H9 (cell line): Measurements from ENCODE around the gene GRIN2B. TPM values are rescaled to one million over a fixed set of nuclear protein-coding genes. Genes with fewer than 3 reads are reported as not detected.

Source experiments
- DNase-seq: peaks from one replicate; pipeline ENCODE4 v3.0.0-alpha.2; 2017
- H2AFZ ChIP-seq: one replicate; pipeline ENCODE4 v1.6.1; 2013; ENCODE audit warnings: mild to moderate bottlenecking, low read length, control low read depth, moderate library complexity
- H2AK5ac ChIP-seq: 2 replicates; pipeline ENCODE4 v1.6.1; 2013; ENCODE audit warnings: low read length, control low read depth, mixed read lengths; ENCODE audit not compliant: insufficient read length
- H2BK120ac ChIP-seq: one replicate; pipeline ENCODE4 v1.6.1; 2013; ENCODE audit warnings: low read depth, mild to moderate bottlenecking, low read length, control low read depth, inconsistent platforms; ENCODE audit not compliant: poor library complexity, severe bottlenecking
- H2BK12ac ChIP-seq: 2 replicates; pipeline ENCODE4 v1.6.1; 2013; ENCODE audit warnings: low read length, control low read depth, mixed read lengths, low read depth; ENCODE audit not compliant: insufficient read length
- H2BK15ac ChIP-seq: 2 replicates; pipeline ENCODE4 v1.6.1; 2013; ENCODE audit warnings: low read depth, low read length, control low read depth
- H2BK20ac ChIP-seq: one replicate; pipeline ENCODE4 v1.6.1; 2013; ENCODE audit warnings: low read depth, mild to moderate bottlenecking, low read length, control low read depth, inconsistent platforms; ENCODE audit not compliant: poor library complexity, severe bottlenecking
- H2BK5ac ChIP-seq: 2 replicates; pipeline ENCODE4 v1.6.1; 2013; ENCODE audit warnings: low read length, control low read depth, mixed read lengths; ENCODE audit not compliant: insufficient read length
- H3K14ac ChIP-seq: 2 replicates; pipeline ENCODE4 v1.6.1; 2013; ENCODE audit warnings: low read length, control low read depth; ENCODE audit not compliant: insufficient read depth
- H3K18ac ChIP-seq: 2 replicates; pipeline ENCODE4 v1.6.1; 2013; ENCODE audit warnings: low read depth, mild to moderate bottlenecking, mixed read lengths, low read length, control low read depth; ENCODE audit not compliant: insufficient read length
- H3K23ac ChIP-seq: 2 replicates; pipeline ENCODE4 v1.6.1; 2013; ENCODE audit warnings: low read length, control low read depth, mixed read lengths, low read depth; ENCODE audit not compliant: insufficient read length
- H3K23me2 ChIP-seq: 2 replicates; pipeline ENCODE4 v1.6.1; 2013; ENCODE audit warnings: low read depth, mild to moderate bottlenecking, mixed read lengths, low read length, control low read depth; ENCODE audit not compliant: insufficient read length, poor library complexity, severe bottlenecking
- H3K27ac ChIP-seq: 2 replicates; pipeline ENCODE4 v1.5.1; 2013; ENCODE audit warnings: low read length, control low read depth, mixed read lengths, low read depth; ENCODE audit not compliant: insufficient read length
- H3K27me3 ChIP-seq: 2 replicates; pipeline ENCODE4 v1.6.1; 2013; ENCODE audit warnings: low read length, control low read depth, inconsistent platforms; ENCODE audit not compliant: insufficient read depth
- H3K4ac ChIP-seq: 2 replicates; pipeline ENCODE4 v1.6.1; 2013; ENCODE audit warnings: low read depth, mild to moderate bottlenecking, control low read depth, inconsistent platforms, low read length, moderate library complexity
- H3K4me1 ChIP-seq: 2 replicates; pipeline ENCODE4 v1.6.1; 2013; ENCODE audit warnings: low read length, control low read depth, inconsistent platforms; ENCODE audit not compliant: insufficient read depth
- H3K4me2 ChIP-seq: 2 replicates; pipeline ENCODE4 v1.6.1; 2013; ENCODE audit warnings: low read length, control low read depth, mixed read lengths; ENCODE audit not compliant: insufficient read length, insufficient read depth
- H3K56ac ChIP-seq: 2 replicates; pipeline ENCODE4 v1.6.1; 2013; ENCODE audit warnings: low read depth, mild to moderate bottlenecking, mixed read lengths, low read length, control low read depth; ENCODE audit not compliant: insufficient read length
- H3K79me1 ChIP-seq: 2 replicates; pipeline ENCODE4 v1.6.1; 2013; ENCODE audit warnings: low read depth, mild to moderate bottlenecking, moderate library complexity, low read length, control low read depth, inconsistent platforms; ENCODE audit not compliant: insufficient read depth, poor library complexity, severe bottlenecking
- H3K79me2 ChIP-seq: 2 replicates; pipeline ENCODE4 v1.6.1; 2013; ENCODE audit warnings: low read length, control low read depth, inconsistent platforms; ENCODE audit not compliant: insufficient read depth
- H3K9ac ChIP-seq: 2 replicates; pipeline ENCODE4 v1.6.1; 2013; ENCODE audit warnings: low read length, control low read depth, mixed read lengths; ENCODE audit not compliant: insufficient read length; ENCODE audit errors: extremely low read depth
- H3K9me3 ChIP-seq: one replicate; pipeline ENCODE4 v1.6.1; 2013; ENCODE audit warnings: low read depth, low read length, inconsistent platforms; ENCODE audit not compliant: control insufficient read depth
- H3T11ph ChIP-seq: one replicate; pipeline ENCODE4 v1.6.1; 2013; ENCODE audit warnings: mild to moderate bottlenecking, low read length, control low read depth, inconsistent platforms
- H4K20me1 ChIP-seq: one replicate; pipeline ENCODE4 v1.6.1; 2013; ENCODE audit not compliant: control insufficient read depth, insufficient read length, insufficient read depth
- H4K5ac ChIP-seq: 2 replicates; pipeline ENCODE4 v1.6.1; 2013; ENCODE audit warnings: low read depth, mild to moderate bottlenecking, mixed read lengths, low read length, control low read depth; ENCODE audit not compliant: insufficient read length
- H4K8ac ChIP-seq: replicated peaks from 2 replicates; pipeline ENCODE4 v1.6.1; 2013; ENCODE audit warnings: low read length, control low read depth, mixed read lengths, low read depth; ENCODE audit not compliant: insufficient read length
- H4K91ac ChIP-seq: 2 replicates; pipeline ENCODE4 v1.6.1; 2013; ENCODE audit warnings: low read depth, mild to moderate bottlenecking, moderate library complexity, mixed read lengths, low read length, control low read depth; ENCODE audit not compliant: insufficient read length
- H3K27ac Mint-ChIP-seq, 3 experiments: 2 replicates in 2 of 3; 3 replicates in 1 of 3; pipeline ENCODE4 v1.8.0; 2020 to 2021; ENCODE audit warnings: mixed read lengths in 3 of 3, mild to moderate bottlenecking in 1 of 3, moderate library complexity in 1 of 3
- H3K27me3 Mint-ChIP-seq: 2 replicates; pipeline ENCODE4 v1.8.0; 2021; ENCODE audit warnings: low read depth, mild to moderate bottlenecking, moderate library complexity, mixed read lengths
- H3K36me3 Mint-ChIP-seq, 3 experiments: 2 replicates in 2 of 3; 3 replicates in 1 of 3; pipeline ENCODE4 v1.8.0; 2020 to 2021; ENCODE audit warnings: low read depth in 3 of 3, mixed read lengths in 3 of 3; ENCODE audit not compliant: insufficient read depth in 1 of 3
- H3K4me1 Mint-ChIP-seq, 2 experiments: 2 replicates each; pipeline ENCODE4 v1.8.0; 2020; ENCODE audit warnings: mixed read lengths in 2 of 2
- H3K4me3 Mint-ChIP-seq, 2 experiments: 2 replicates in 1 of 2; 3 replicates in 1 of 2; pipeline ENCODE4 v1.8.0; 2020 to 2021; ENCODE audit warnings: mild to moderate bottlenecking in 2 of 2, mixed read lengths in 2 of 2, moderate library complexity in 1 of 2
- H3K9me3 Mint-ChIP-seq, 2 experiments: 2 replicates in 1 of 2; 3 replicates in 1 of 2; pipeline ENCODE4 v1.8.0; 2020; ENCODE audit warnings: mild to moderate bottlenecking in 2 of 2, mixed read lengths in 2 of 2, moderate library complexity in 1 of 2
- CTCF ChIP-seq: fragments of 200-600 bp; sonication (generic); conservative IDR thresholded peaks from 3 replicates; pipeline ENCODE4 v1.8.0; 2021; ENCODE audit warnings: antibody characterized with exemption, mild to moderate bottlenecking
- WGBS: extraction: QIAGEN DNeasy Blood & Tissue Kit; methylation state at CpG from one replicate; pipeline ENCODE4 v1.1.7; 2013; ENCODE audit warnings: missing lambda C conversion rate, low lambda C conversion rate, mixed read lengths; ENCODE audit not compliant: insufficient read length; ENCODE audit errors: extremely low coverage; 5-methylcytosine and 5-hydroxymethylcytosine counted together
- total RNA-seq: library from RNA; stranded (reverse); gene quantifications from 2 replicates; pipeline ENCODE4 v1.2.1, GENCODE V29; 2021

The GRIN2B gene
- total RNA-seq, 1 experiment from 2014 or later, result 0.13 TPM

GRCh38 chr12:13976028-13976584, 5.3 kb downstream of the GRIN2B start:
- H2AK5ac ChIP-seq, result no peak overlapping the region
- no peak overlapping the region for H3K4me3 Mint-ChIP-seq
- TF ChIP-seq CTCF, result no peak
- no peak overlapping the region for H3K4me2 ChIP-seq
- H3K9me3 ChIP-seq, result no peaks in the 10 kb centered on the region
- no peak overlapping the region for H2BK20ac ChIP-seq
- H2AFZ ChIP-seq, result no peak overlapping the region
- no peaks in the 10 kb centered on the region for H4K20me1 ChIP-seq
- H3K4ac ChIP-seq, result no peak overlapping the region
- DNase-seq, result no peak
- H3K56ac ChIP-seq, result no peak overlapping the region
- H3K18ac ChIP-seq, result no peak overlapping the region
- no peaks in the 10 kb centered on the region; the same call in 1 of the 2 replicates for H3K4me1 ChIP-seq
- H3K27me3 Mint-ChIP-seq, result peaks cover 56% of the 10 kb centered on the region
- H2BK12ac ChIP-seq, result no peak overlapping the region
- H2BK5ac ChIP-seq, result no peak overlapping the region
- no peaks in the 10 kb centered on the region for H3K9me3 Mint-ChIP-seq
- H3K79me2 ChIP-seq, result no peaks in the 10 kb centered on the region
- H4K91ac ChIP-seq, result no peak overlapping the region
- H4K5ac ChIP-seq, result no peak overlapping the region
- no peak overlapping the region for H2BK120ac ChIP-seq
- peaks cover 20 to 35% of the 10 kb centered on the region in 2 experiments for H3K4me1 Mint-ChIP-seq
- H3K27ac ChIP-seq, result no peak overlapping the region
- peaks cover 5% of the 10 kb centered on the region for H3K23me2 ChIP-seq
- no peaks in the 10 kb centered on the region for H3K36me3 Mint-ChIP-seq
- no peak overlapping the region for H3K14ac ChIP-seq
- H3K27me3 ChIP-seq, result peaks cover 8% of the 10 kb centered on the region; the same call in 1 of the 2 replicates
- no peak overlapping the region for H3T11ph ChIP-seq
- H4K8ac ChIP-seq, result no peak overlapping the region
- no CpG with 5 or more reads among the region's 7 CpGs for WGBS
- H3K9ac ChIP-seq, result no peak overlapping the region
- H3K23ac ChIP-seq, result no peak overlapping the region
- no peaks in the 10 kb centered on the region for H3K79me1 ChIP-seq
- no peak overlapping the region for H3K27ac Mint-ChIP-seq
- H2BK15ac ChIP-seq, result no peak overlapping the region
